ENCODE results near the gene WDPCP. TPM values are rescaled to one million over a fixed set of nuclear protein-coding genes. Genes with fewer than 3 reads are reported as not detected.
"Not testable (repeated sequence)": the region's sequence is repeated elsewhere in the genome, so short reads cannot be mapped to it uniquely, and the experiment has no call there.

Gene WDPCP
- polyA plus RNA-seq, 1 donor, result 4.8 TPM

DNA sequence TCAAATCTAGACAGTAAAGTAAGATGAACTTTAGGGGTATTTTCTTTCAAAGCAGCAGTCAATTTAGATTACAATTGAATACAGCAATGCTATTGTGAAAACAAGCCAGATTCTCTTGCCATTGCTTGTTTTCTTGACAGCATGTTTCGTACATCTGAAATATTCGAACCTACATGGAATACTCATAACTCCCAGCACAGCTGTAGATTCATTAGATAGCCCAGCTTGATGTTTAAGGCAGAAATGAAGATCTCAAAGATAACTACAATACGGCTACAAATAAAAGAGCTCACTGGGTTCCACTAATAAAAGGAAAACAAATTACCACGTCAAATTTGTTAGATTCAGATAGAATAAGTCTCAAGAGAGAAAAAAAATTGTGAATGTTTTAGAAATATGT, 208.8 kb downstream of the WDPCP start:
- no peak for DNase-seq
- Histone ChIP-seq H3K27me3 (ENCODE audit: control insufficient read depth, insufficient read depth, low read length) (no peaks in the 10 kb centered on the region), H3K9me3 (ENCODE audit: control insufficient read depth, low read depth, low read length) (no peaks in the 10 kb centered on the region), H3K4me3 (ENCODE audit: low read length) (no peak overlapping the region), H3K27ac (ENCODE audit: low read length) (no peak overlapping the region), H3K4me1 (ENCODE audit: control insufficient read depth, insufficient read depth, low read length) (no peaks in the 10 kb centered on the region), H3K36me3 (ENCODE audit: control insufficient read depth, insufficient read depth, low read length) (no peaks in the 10 kb centered on the region)
- 100% methylated on average over 4 of the region's 4 CpGs for WGBS (ENCODE audit: insufficient coverage, low lambda C conversion rate)

DNA sequence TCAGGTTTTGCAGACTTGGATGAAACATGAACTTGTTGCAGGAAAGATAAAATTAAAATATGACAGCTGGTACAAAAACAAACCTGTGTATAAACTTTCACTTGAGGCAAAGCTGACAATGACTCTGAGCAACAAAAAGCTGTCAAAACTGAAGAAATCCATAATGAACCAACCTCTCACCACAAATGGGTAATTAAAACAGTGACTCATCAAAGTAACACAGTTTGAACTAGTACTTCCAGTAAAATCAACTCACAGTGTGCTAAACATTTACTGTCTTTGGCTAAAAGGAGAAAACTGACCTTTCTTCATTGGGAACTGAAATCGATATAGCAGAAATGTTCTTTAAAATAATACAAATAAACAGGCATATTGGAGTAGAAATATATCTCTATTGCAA, 209.7 kb downstream of the WDPCP start:
- no peak for DNase-seq
- Histone ChIP-seq H3K9me3 (ENCODE audit: control insufficient read depth, low read depth, low read length) (no peaks in the 10 kb centered on the region), H3K36me3 (ENCODE audit: control insufficient read depth, insufficient read depth, low read length) (no peaks in the 10 kb centered on the region), H3K4me1 (ENCODE audit: control insufficient read depth, insufficient read depth, low read length) (no peaks in the 10 kb centered on the region), H3K27me3 (ENCODE audit: control insufficient read depth, insufficient read depth, low read length) (no peaks in the 10 kb centered on the region), H3K27ac (ENCODE audit: low read length) (no peak overlapping the region), H3K4me3 (ENCODE audit: low read length) (no peak overlapping the region)
- WGBS (ENCODE audit: insufficient coverage, low lambda C conversion rate), result 100% methylated on average over 1 of the region's 1 CpG

DNA sequence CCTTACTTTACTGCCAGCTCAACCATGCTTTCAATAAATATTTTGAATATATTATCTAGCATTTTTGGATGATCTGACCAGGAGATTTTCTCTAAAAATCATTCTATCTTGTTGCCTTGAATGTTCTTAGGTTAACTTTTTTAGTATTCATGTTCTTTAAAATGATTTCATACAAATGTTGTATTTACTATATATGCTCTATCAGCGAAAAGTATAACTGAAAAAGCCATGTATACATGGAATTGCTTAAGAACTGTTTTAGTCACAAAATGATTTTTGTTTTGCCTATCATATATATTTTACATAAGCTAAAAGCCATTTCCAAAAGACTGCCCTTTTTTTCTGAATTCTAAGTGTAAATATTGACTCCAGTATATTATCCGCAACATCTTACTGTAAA, 213.9 kb downstream of the WDPCP start:
- no peak overlapping the region for H3K4me3 ChIP-seq (ENCODE audit: low read length)
- no peaks in the 10 kb centered on the region for H3K27me3 ChIP-seq (ENCODE audit: control insufficient read depth, insufficient read depth, low read length)
- H3K4me1 ChIP-seq (ENCODE audit: control insufficient read depth, insufficient read depth, low read length), result no peaks in the 10 kb centered on the region
- no peak for DNase-seq
- no peak overlapping the region for H3K27ac ChIP-seq (ENCODE audit: low read length)
- WGBS (ENCODE audit: insufficient coverage, low lambda C conversion rate), result 89% methylated on average over 1 of the region's 2 CpGs
- peaks cover 6% of the 10 kb centered on the region for H3K9me3 ChIP-seq (ENCODE audit: control insufficient read depth, low read depth, low read length)
- no peaks in the 10 kb centered on the region for H3K36me3 ChIP-seq (ENCODE audit: control insufficient read depth, insufficient read depth, low read length)

DNA sequence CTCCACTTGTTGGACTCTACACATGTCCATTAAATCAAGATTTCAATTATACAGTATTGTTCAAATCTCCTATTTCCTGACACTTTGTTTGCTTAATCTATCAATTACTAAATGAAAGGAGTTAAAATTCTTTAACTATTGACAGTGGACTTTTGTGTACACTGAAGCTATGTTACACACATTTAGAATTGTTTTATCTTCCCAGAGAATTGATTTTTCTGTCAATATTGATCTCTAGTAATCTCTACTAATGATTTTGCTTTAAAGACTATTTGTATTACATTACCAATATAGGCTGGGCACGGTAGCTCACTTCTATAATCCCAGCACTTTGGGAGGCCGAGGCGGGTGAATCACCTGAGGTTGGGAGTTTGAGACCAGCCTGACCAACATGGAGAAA, 215.7 kb downstream of the WDPCP start:
- no peak overlapping the region for H3K27ac ChIP-seq (ENCODE audit: low read length)
- no peak overlapping the region for H3K4me3 ChIP-seq (ENCODE audit: low read length)
- H3K27me3 ChIP-seq (ENCODE audit: control insufficient read depth, insufficient read depth, low read length), result no peaks in the 10 kb centered on the region
- no peaks in the 10 kb centered on the region for H3K36me3 ChIP-seq (ENCODE audit: control insufficient read depth, insufficient read depth, low read length)
- no peak for DNase-seq
- no peaks in the 10 kb centered on the region for H3K4me1 ChIP-seq (ENCODE audit: control insufficient read depth, insufficient read depth, low read length)
- peaks cover 6% of the 10 kb centered on the region for H3K9me3 ChIP-seq (ENCODE audit: control insufficient read depth, low read depth, low read length)
- WGBS (ENCODE audit: insufficient coverage, low lambda C conversion rate), result no CpG with 5 or more reads among the region's 3 CpGs

DNA sequence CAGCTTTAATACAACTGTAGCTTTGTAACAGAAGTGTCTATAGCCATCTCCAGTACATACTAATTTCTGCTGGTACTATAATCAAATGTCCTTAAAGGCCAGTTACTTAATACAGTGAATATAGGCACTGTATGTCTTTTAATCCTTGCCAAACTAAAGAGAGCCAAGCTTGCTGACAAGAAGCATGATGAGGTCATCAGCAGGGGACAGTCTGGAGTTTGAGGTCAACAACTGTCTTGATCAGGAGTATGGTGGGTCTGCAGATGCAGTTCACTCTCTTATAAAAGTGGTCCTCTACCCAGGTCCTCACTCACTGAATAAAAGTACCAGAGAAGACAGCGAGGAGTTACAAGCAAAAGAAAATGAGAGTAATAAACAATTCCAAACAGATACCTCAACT, 219.1 kb downstream of the WDPCP start:
- no peak for DNase-seq
- H3K27me3 ChIP-seq (ENCODE audit: control insufficient read depth, insufficient read depth, low read length), result no peaks in the 10 kb centered on the region
- no peak overlapping the region for H3K4me3 ChIP-seq (ENCODE audit: low read length)
- H3K36me3 ChIP-seq (ENCODE audit: control insufficient read depth, insufficient read depth, low read length), result no peaks in the 10 kb centered on the region
- H3K4me1 ChIP-seq (ENCODE audit: control insufficient read depth, insufficient read depth, low read length), result no peaks in the 10 kb centered on the region
- H3K9me3 ChIP-seq (ENCODE audit: control insufficient read depth, low read depth, low read length), result peaks cover 6% of the 10 kb centered on the region
- 100% methylated on average over 1 of the region's 1 CpG for WGBS (ENCODE audit: insufficient coverage, low lambda C conversion rate)
- no peak overlapping the region for H3K27ac ChIP-seq (ENCODE audit: low read length)

DNA sequence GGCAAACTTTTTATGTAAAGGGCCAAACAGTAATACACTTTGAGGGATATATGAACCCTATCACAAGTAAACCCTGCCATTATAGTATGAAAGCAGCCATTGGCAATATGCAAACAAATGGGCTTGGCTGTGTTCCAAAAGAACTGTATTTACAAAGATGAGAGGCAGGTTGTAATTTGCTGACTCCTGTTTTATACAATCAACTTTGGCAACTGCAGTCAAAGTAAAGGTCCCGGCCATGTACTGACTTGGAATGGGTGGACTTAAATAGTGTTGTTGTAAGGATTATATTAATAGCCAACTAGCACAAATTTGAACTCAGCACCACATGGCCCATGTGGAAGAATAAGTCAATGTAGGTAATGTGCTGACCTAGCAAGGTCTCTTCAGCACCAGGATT, 223.4 kb downstream of the WDPCP start:
- Histone ChIP-seq H3K4me1 (ENCODE audit: control insufficient read depth, insufficient read depth, low read length) (no peaks in the 10 kb centered on the region), H3K36me3 (ENCODE audit: control insufficient read depth, insufficient read depth, low read length) (no peaks in the 10 kb centered on the region), H3K27ac (ENCODE audit: low read length) (no peak overlapping the region), H3K4me3 (ENCODE audit: low read length) (no peak overlapping the region), H3K27me3 (ENCODE audit: control insufficient read depth, insufficient read depth, low read length) (no peaks in the 10 kb centered on the region), H3K9me3 (ENCODE audit: control insufficient read depth, low read depth, low read length) (peaks cover 2% of the 10 kb centered on the region)
- no CpG with 5 or more reads among the region's 1 CpG for WGBS (ENCODE audit: insufficient coverage, low lambda C conversion rate)
- DNase-seq, result no peak

DNA sequence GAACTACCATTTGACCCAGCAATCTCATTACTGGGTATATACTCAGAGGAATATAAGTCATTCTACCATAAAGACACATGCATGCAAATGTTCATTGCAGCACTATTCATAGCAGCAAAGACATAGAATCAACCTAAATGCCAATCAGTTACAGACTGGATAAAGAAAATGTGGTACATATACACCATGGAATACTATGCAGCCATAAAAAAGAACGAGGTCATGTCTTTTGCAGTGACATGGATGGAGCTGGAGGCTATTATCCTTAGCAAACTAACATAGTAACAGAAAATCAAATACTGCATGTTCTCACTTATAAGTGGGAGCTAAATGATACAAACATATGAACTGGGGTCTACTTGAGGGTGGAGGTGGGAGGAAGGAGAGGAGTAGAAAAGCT, 230.6 kb downstream of the WDPCP start:
- H3K36me3 ChIP-seq (ENCODE audit: control insufficient read depth, insufficient read depth, low read length); DNase-seq; H3K4me3 ChIP-seq (ENCODE audit: low read length); H3K27ac ChIP-seq (ENCODE audit: low read length); H3K9me3 ChIP-seq (ENCODE audit: control insufficient read depth, low read depth, low read length); H3K4me1 ChIP-seq (ENCODE audit: control insufficient read depth, insufficient read depth, low read length); H3K27me3 ChIP-seq (ENCODE audit: control insufficient read depth, insufficient read depth, low read length): not testable (repeated sequence)
- WGBS (ENCODE audit: insufficient coverage, low lambda C conversion rate), result 60% methylated on average over 1 of the region's 1 CpG

DNA sequence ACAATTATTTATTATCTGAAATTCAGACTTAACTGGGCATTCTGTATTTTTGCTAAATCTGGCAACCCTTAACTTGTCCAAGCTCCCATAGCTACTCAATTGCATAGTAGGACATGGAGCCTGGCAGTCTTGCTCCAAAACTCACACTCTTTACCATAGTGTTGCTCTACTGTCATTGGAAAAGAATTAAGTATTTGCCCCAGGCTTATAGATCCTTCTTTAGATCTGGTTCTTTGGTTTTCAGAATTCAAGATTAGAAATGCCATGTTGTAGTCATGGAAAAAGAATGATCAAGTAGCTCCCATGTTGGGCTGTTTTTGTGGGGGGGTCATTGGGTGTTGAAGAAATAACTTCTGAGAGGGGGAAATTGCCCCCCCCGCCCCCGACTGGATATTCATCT, 240.9 kb downstream of the WDPCP start:
- peaks cover 11% of the 10 kb centered on the region for H3K9me3 ChIP-seq (ENCODE audit: control insufficient read depth, low read depth, low read length)
- H3K27ac ChIP-seq (ENCODE audit: low read length), result no peak overlapping the region
- H3K27me3 ChIP-seq (ENCODE audit: control insufficient read depth, insufficient read depth, low read length), result no peaks in the 10 kb centered on the region
- no peak for DNase-seq
- no peaks in the 10 kb centered on the region for H3K4me1 ChIP-seq (ENCODE audit: control insufficient read depth, insufficient read depth, low read length)
- H3K4me3 ChIP-seq (ENCODE audit: low read length), result no peak overlapping the region
- H3K36me3 ChIP-seq (ENCODE audit: control insufficient read depth, insufficient read depth, low read length), result no peaks in the 10 kb centered on the region
- WGBS (ENCODE audit: insufficient coverage, low lambda C conversion rate), result no CpG with 5 or more reads among the region's 2 CpGs

DNA sequence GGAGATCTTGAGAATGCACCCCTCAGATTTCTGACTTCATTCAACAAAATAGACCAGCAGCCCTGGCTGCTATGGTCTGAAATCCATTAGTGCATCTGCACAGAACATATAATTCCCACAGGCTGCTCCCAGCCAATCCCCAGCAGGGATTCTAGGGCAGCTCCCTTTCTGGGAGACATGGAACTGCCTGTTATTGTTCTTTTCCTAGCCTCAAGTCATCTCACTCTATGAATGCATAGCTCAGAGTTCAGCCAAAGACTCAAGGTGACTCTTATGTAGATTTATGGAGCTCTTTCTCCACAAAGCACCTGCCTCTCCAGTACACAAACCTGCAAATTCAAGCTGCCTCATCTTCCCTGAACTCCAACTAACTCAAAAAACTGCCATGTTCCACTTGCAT, 241.9 kb downstream of the WDPCP start:
- H3K4me3 ChIP-seq (ENCODE audit: low read length), result no peak overlapping the region
- DNase-seq, result no peak
- H3K27ac ChIP-seq (ENCODE audit: low read length), result no peak overlapping the region
- peaks cover 11% of the 10 kb centered on the region for H3K9me3 ChIP-seq (ENCODE audit: control insufficient read depth, low read depth, low read length)
- no peaks in the 10 kb centered on the region for H3K27me3 ChIP-seq (ENCODE audit: control insufficient read depth, insufficient read depth, low read length)
- H3K36me3 ChIP-seq (ENCODE audit: control insufficient read depth, insufficient read depth, low read length), result no peaks in the 10 kb centered on the region
- H3K4me1 ChIP-seq (ENCODE audit: control insufficient read depth, insufficient read depth, low read length), result no peaks in the 10 kb centered on the region

DNA sequence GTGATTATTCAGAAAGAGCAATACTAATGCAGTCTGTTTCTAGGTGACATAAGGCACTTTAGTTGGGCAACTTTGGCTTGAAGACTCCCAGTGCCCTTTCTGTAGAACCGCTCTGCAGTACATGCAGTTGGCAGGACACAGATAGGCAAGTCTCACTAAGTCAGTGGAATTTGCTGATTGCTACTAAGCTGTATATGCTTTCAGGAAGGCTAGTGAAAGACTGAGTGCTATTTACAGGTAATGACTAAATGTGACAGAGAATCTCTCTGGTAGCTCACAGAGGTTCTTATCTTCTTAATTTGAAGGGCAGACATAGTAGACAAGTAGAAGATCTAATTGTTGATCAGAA, 243.0 kb downstream of the WDPCP start:
- Histone ChIP-seq H3K36me3 (ENCODE audit: control insufficient read depth, insufficient read depth, low read length) (no peaks in the 10 kb centered on the region), H3K9me3 (ENCODE audit: control insufficient read depth, low read depth, low read length) (peaks cover 11% of the 10 kb centered on the region), H3K4me3 (ENCODE audit: low read length) (no peak overlapping the region), H3K27ac (ENCODE audit: low read length) (no peak overlapping the region), H3K27me3 (ENCODE audit: control insufficient read depth, insufficient read depth, low read length) (no peaks in the 10 kb centered on the region), H3K4me1 (ENCODE audit: control insufficient read depth, insufficient read depth, low read length) (no peaks in the 10 kb centered on the region)
- no CpG with 5 or more reads among the region's 1 CpG for WGBS (ENCODE audit: insufficient coverage, low lambda C conversion rate)
- DNase-seq, result no peak

DNA sequence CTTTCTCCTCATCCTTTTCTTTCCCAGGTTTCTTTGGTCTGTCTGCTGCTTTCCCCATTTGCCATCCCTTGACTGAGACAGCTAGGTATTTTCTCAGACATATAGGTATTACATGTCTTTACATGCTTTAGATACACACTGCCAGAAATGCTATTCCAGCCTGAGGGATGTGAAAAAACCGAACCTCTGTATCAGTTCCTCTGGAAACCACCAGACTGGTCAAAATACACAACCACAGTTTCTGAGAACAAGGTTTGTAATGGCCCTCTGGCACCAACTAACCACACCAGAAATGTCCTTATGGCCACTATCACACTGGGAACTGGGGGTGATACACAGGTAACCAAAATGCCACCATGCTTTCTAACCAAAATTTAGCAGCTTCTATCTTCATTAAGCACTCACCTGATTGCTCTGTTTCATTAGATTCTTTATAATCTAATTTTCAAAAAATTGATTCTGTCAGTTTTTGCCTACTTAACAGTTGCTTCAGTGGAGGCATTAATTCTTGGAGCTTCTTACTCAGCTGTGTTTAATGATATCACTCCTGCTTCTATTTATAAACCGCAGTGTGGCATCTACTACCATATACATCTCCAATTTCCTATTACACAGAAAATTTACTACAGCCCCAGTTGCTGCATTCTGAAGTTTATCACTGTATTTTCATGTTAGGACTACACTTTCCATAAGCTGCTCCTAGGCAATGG, 243.5 kb downstream of the WDPCP start:
- Histone ChIP-seq H3K27me3 (ENCODE audit: control insufficient read depth, insufficient read depth, low read length) (no peaks in the 10 kb centered on the region), H3K27ac (ENCODE audit: low read length) (no peak overlapping the region), H3K4me3 (ENCODE audit: low read length) (no peak overlapping the region), H3K4me1 (ENCODE audit: control insufficient read depth, insufficient read depth, low read length) (no peaks in the 10 kb centered on the region), H3K9me3 (ENCODE audit: control insufficient read depth, low read depth, low read length) (peaks cover 11% of the 10 kb centered on the region), H3K36me3 (ENCODE audit: control insufficient read depth, insufficient read depth, low read length) (no peaks in the 10 kb centered on the region)
- WGBS (ENCODE audit: insufficient coverage, low lambda C conversion rate), result 100% methylated on average over 1 of the region's 2 CpGs
- no peak for DNase-seq
